ENCODE results near the gene METTL4. TPM values are rescaled to one million over a fixed set of nuclear protein-coding genes. Genes with fewer than 3 reads are reported as not detected.

METTL4 gene
- total RNA-seq, 1 experiment from 2014 or later, result 20.3 TPM

GRCh38 chr18:2515908-2516625 is 55.2 kb downstream of the METTL4 start:
- Mint-ChIP-seq H3K9me3 (ENCODE audit: low read depth, unreplicated experiment) (no peaks in the 10 kb centered on the region), H3K36me3 (ENCODE audit: insufficient read depth, unreplicated experiment) (no peaks in the 10 kb centered on the region), H3K27me3 (ENCODE audit: unreplicated experiment) (no peaks in the 10 kb centered on the region), H3K4me3 (ENCODE audit: low read depth, unreplicated experiment) (no peak overlapping the region), H3K27ac (ENCODE audit: unreplicated experiment) (peak overlapping the region; percentile 57), H3K4me1 (ENCODE audit: low read depth, unreplicated experiment) (peaks cover 24% of the 10 kb centered on the region)
- DNase-seq, result peak; percentile 42
- BruUV-seq (replicated peaks), result no TSS peak
- CTCF ChIA-PET, result no interaction called here
- intact Hi-C loops (cut with micrococcal nuclease; ENCODE audit: unreplicated experiment), result loop anchor here (10.0 kb wide), 2 partner anchors 71 to 191 kb away; no protein-coding TSS in a partner anchor
- TF ChIP-seq CTCF (IDR thresholded peaks at IDR 0.05; ENCODE audit: unreplicated experiment), result no peak

DNA sequence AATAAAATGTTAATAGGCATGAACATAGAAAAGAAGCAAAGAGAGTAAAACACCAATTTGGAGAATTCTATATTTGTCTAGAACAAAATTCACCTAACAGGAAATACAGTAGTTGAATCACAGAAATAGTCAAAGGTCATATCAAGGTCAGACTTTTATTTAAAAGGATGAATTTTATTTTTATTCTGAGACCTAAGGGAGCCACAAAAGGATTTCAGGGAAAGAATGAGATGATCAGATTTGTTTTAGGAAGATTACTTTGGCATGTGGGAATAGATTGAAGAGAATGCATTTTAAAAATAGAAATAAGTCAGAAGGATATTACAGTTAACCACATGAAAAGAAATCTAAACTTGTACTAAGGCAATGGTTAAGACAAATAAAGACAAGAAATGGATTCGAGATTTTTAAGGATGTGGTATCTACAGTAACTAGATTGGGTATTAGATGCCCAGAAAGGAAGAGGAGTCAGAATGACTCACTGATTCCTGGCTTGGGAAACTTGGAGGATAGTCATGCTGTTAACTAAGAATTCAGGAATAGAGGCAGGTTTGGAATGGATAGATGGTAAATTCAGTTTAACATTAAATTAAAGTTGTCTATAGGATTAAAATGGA is 56.0 kb downstream of the METTL4 start:
- TF ChIP-seq CTCF (IDR thresholded peaks at IDR 0.05; ENCODE audit: unreplicated experiment), result no peak
- no peaks in the 10 kb centered on the region for H3K9me3 Mint-ChIP-seq (ENCODE audit: low read depth, unreplicated experiment)
- peaks cover 24% of the 10 kb centered on the region for H3K4me1 Mint-ChIP-seq (ENCODE audit: low read depth, unreplicated experiment)
- BruUV-seq (replicated peaks), result no TSS peak
- CTCF ChIA-PET, result no interaction called here
- no peaks in the 10 kb centered on the region for H3K36me3 Mint-ChIP-seq (ENCODE audit: insufficient read depth, unreplicated experiment)
- no peak for DNase-seq
- intact Hi-C loops (cut with micrococcal nuclease; ENCODE audit: unreplicated experiment), result loop anchor here (10.0 kb wide), 2 partner anchors 70 to 190 kb away; no protein-coding TSS in a partner anchor
- no peaks in the 10 kb centered on the region for H3K27me3 Mint-ChIP-seq (ENCODE audit: unreplicated experiment)
- H3K27ac Mint-ChIP-seq (ENCODE audit: unreplicated experiment), result peak overlapping the region; percentile 57
- no peak overlapping the region for H3K4me3 Mint-ChIP-seq (ENCODE audit: low read depth, unreplicated experiment)

DNA sequence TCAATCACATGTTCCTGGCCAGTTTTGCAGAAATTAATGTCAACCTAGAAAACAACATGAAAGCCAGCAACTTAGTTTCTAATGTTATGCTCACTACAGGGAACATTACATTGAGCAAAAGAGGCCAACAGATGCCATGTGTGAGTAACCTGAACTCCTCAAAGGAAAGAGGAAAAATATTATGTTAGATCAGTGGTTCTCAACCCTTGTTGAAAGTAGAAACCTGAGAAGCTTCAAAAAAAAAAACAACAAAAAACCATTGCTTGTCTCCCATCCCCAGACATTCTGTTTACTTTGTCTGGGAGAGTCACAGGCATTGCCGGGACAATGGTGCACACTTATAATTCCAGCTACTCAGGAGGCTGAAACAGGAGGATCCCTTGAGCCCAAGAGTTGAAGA is 57.7 kb downstream of the METTL4 start:
- CTCF ChIA-PET, result no interaction called here
- intact Hi-C loops (cut with micrococcal nuclease; ENCODE audit: unreplicated experiment), result loop anchor here (10.0 kb wide), 2 partner anchors 69 to 189 kb away; no protein-coding TSS in a partner anchor
- Mint-ChIP-seq H3K27me3 (ENCODE audit: unreplicated experiment) (no peaks in the 10 kb centered on the region), H3K4me3 (ENCODE audit: low read depth, unreplicated experiment) (no peak overlapping the region), H3K9me3 (ENCODE audit: low read depth, unreplicated experiment) (no peaks in the 10 kb centered on the region), H3K4me1 (ENCODE audit: low read depth, unreplicated experiment) (peaks cover 24% of the 10 kb centered on the region), H3K27ac (ENCODE audit: unreplicated experiment) (no peak overlapping the region), H3K36me3 (ENCODE audit: insufficient read depth, unreplicated experiment) (no peaks in the 10 kb centered on the region)
- DNase-seq, result no peak
- TF ChIP-seq CTCF (IDR thresholded peaks at IDR 0.05; ENCODE audit: unreplicated experiment), result no peak
- no TSS peak for BruUV-seq (replicated peaks)

GRCh38 chr18:2512059-2512458 is 59.2 kb downstream of the METTL4 start:
- Mint-ChIP-seq H3K27ac (ENCODE audit: unreplicated experiment) (no peak overlapping the region), H3K4me3 (ENCODE audit: low read depth, unreplicated experiment) (no peak overlapping the region), H3K27me3 (ENCODE audit: unreplicated experiment) (no peaks in the 10 kb centered on the region), H3K4me1 (ENCODE audit: low read depth, unreplicated experiment) (peaks cover 23% of the 10 kb centered on the region), H3K36me3 (ENCODE audit: insufficient read depth, unreplicated experiment) (no peaks in the 10 kb centered on the region), H3K9me3 (ENCODE audit: low read depth, unreplicated experiment) (no peaks in the 10 kb centered on the region)
- TF ChIP-seq CTCF (IDR thresholded peaks at IDR 0.05; ENCODE audit: unreplicated experiment), result no peak
- no TSS peak for BruUV-seq (replicated peaks)
- DNase-seq, result no peak
- intact Hi-C loops (cut with micrococcal nuclease; ENCODE audit: unreplicated experiment), result loop anchor here (10.0 kb wide), 2 partner anchors 67 to 187 kb away; no protein-coding TSS in a partner anchor
- CTCF ChIA-PET, result no interaction called here
